ENCODE results near the gene KLRC4. TPM values are rescaled to one million over a fixed set of nuclear protein-coding genes. Genes with fewer than 3 reads are reported as not detected.

KLRC4 gene
- total RNA-seq, 2 experiments from 2014 or later: 9.3 to 9.9 TPM

GRCh38 chr12:10366875-10367274, 42.7 kb downstream of the KLRC4 start:
- no peak overlapping the region; the same call in 1 of the 2 replicates for H2AFZ ChIP-seq (ENCODE audit: low read length)
- H3K27ac ChIP-seq (ENCODE audit: low read depth, low read length, poor library complexity, severe bottlenecking): peak overlapping the region; percentile 84
- ChIA-PET POLR2A (interaction anchor here (0.6 to 5.0 kb wide), 11 partner anchors 16 to 273 kb away, joined by 3 to 41 read pairs (median 5); no protein-coding TSS in a partner anchor), CTCF (ENCODE audit: unreplicated experiment) (interaction anchor here (0.8 to 1.4 kb wide), 4 partner anchors 19 to 197 kb away, joined by 3 to 4 read pairs (median 3); no protein-coding TSS in a partner anchor)
- BruUV-seq (replicated peaks): no TSS peak
- no peaks in the 10 kb centered on the region for H3K79me2 ChIP-seq (ENCODE audit: insufficient read depth, low read depth, low read length)
- intact Hi-C loops (cut with micrococcal nuclease; ENCODE audit: unreplicated experiment): loop anchor here (1.0 to 2.0 kb wide), 3 partner anchors 42 to 195 kb away; partner anchors contain the start of gene KLRC4
- peak; percentile 63 for DNase-seq (ENCODE audit: low spot score)
- H3K4me3 ChIP-seq (ENCODE audit: low read depth, low read length, poor library complexity, severe bottlenecking): no peak overlapping the region
- TF ChIP-seq EZH2phosphoT487 (IDR thresholded peaks at IDR 0.05; ENCODE audit: borderline replicate concordance, low read depth, low read length) (no peak), CTCF (conservative IDR thresholded peaks at IDR 0.05; ENCODE audit: low read length) (peak; percentile 81)
- peaks cover 44% of the 10 kb centered on the region for H3K36me3 ChIP-seq (ENCODE audit: insufficient read depth, low read length)
- H3K4me1 ChIP-seq (ENCODE audit: insufficient read depth, low read length, poor library complexity, severe bottlenecking): peaks cover 41% of the 10 kb centered on the region
- 0 out of 2 replicates have a peak overlapping the region, but pooled peaks have one; percentile 86 for H3K4me2 ChIP-seq (ENCODE audit: low read length)
- no peaks in the 10 kb centered on the region for H4K20me1 ChIP-seq (ENCODE audit: insufficient read depth, low read length)
- H3K9me2 ChIP-seq (ENCODE audit: insufficient read depth, low read length): no peaks in the 10 kb centered on the region
- peaks cover 29% of the 10 kb centered on the region for H3K9me3 ChIP-seq (ENCODE audit: low read length)

- DNase-seq (ENCODE audit: low spot score): no peak
- no TSS peak for BruUV-seq (replicated peaks)
- peaks cover 28% of the 10 kb centered on the region for H3K9me3 ChIP-seq (ENCODE audit: low read length)
- TF ChIP-seq EZH2phosphoT487 (IDR thresholded peaks at IDR 0.05; ENCODE audit: borderline replicate concordance, low read depth, low read length) (no peak), CTCF (conservative IDR thresholded peaks at IDR 0.05; ENCODE audit: low read length) (peak; percentile 49; the same call in 1 of the 2 replicates)
- H4K20me1 ChIP-seq (ENCODE audit: insufficient read depth, low read length): no peaks in the 10 kb centered on the region
- H3K4me1 ChIP-seq (ENCODE audit: insufficient read depth, low read length, poor library complexity, severe bottlenecking): peaks cover 44% of the 10 kb centered on the region
- peak overlapping the region; percentile 71 for H3K4me3 ChIP-seq (ENCODE audit: low read depth, low read length, poor library complexity, severe bottlenecking)
- intact Hi-C loops (cut with micrococcal nuclease; ENCODE audit: unreplicated experiment): loop anchor here (2.0 kb wide), 3 partner anchors 23 to 193 kb away; partner anchors contain the start of gene KLRC4
- H3K9me2 ChIP-seq (ENCODE audit: insufficient read depth, low read length): no peaks in the 10 kb centered on the region
- no peaks in the 10 kb centered on the region for H3K79me2 ChIP-seq (ENCODE audit: insufficient read depth, low read depth, low read length)
- peak overlapping the region; percentile 85 for H2AFZ ChIP-seq (ENCODE audit: low read length)
- H3K4me2 ChIP-seq (ENCODE audit: low read length): peak overlapping the region; percentile 86
- H3K27ac ChIP-seq (ENCODE audit: low read depth, low read length, poor library complexity, severe bottlenecking): peak overlapping the region; percentile 84
- peaks cover 38% of the 10 kb centered on the region for H3K36me3 ChIP-seq (ENCODE audit: insufficient read depth, low read length)
- ChIA-PET CTCF (ENCODE audit: unreplicated experiment) (interaction anchor here (1.0 to 1.9 kb wide), 5 partner anchors 20 to 198 kb away, joined by 3 to 5 read pairs (median 4); no protein-coding TSS in a partner anchor), POLR2A (interaction anchor here (0.6 to 5.0 kb wide), 15 partner anchors 8 to 193 kb away, joined by 3 to 41 read pairs (median 5); no protein-coding TSS in a partner anchor)
These were observed 43.7 kb downstream of the KLRC4 start for GRCh38 chr12:10365696-10366405.
